Measurements from ENCODE around the gene RAE1. TPM values are rescaled to one million over a fixed set of nuclear protein-coding genes. Genes with fewer than 3 reads are reported as not detected.

RAE1 gene
- total RNA-seq, 2 donors from 2014 or later, result 21.7 to 49.9 TPM

DNA sequence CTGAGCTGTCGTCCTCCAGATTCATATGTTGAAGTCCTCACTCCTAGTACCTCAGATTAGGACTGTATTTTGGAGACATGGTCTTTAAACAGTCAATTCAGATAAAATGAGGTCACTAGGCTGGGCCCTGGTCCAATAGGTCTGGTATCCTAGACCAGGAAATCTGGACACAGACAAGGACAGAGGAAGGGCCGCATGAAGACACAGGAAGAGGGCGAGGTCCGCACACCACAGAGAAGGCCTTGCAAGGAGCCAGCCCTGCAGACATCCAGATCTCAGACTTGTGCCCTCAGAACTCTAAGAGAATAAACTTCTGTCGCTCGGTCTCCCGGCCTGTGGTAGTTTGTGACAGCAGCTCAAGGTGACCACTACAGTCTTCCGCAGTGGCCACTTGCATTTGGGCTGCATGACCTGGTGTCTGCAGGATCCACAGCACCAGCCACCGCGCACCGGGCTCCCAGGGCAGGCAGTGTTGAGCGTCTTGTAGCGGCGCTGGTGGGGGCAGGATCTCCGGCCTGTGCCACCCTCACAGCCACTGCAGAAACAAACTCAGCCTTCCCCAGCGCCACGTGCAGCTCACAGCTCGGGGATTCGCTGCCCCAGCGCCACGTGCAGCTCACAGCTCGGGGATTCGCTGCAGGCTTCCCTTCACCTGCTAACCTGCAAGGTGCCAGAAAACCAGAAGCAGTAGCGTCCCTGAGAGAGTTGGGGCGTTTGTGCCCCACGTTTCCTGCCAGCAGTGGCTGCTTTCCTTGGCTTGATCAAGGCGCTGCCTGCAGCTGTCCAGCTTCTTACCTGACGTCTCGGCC, 34.1 kb downstream of the RAE1 start:
- no peaks in the 10 kb centered on the region for H3K36me3 ChIP-seq
- H3K9me3 ChIP-seq, result no peaks in the 10 kb centered on the region
- no peak overlapping the region for H3K27ac ChIP-seq
- H3K4me3 ChIP-seq, result no peak overlapping the region
- intact Hi-C loops (cut with DNase I), result loop anchor here (5.0 kb wide), 1 partner anchor 207 kb away; no protein-coding TSS in a partner anchor
- no peak for DNase-seq (ENCODE audit: low spot score)
- H3K27me3 ChIP-seq (replicated peaks; ENCODE audit: insufficient read depth), result no peaks in the 10 kb centered on the region
- H3K4me1 ChIP-seq (replicated peaks), result no peaks in the 10 kb centered on the region
- TF ChIP-seq, protein P1, sequence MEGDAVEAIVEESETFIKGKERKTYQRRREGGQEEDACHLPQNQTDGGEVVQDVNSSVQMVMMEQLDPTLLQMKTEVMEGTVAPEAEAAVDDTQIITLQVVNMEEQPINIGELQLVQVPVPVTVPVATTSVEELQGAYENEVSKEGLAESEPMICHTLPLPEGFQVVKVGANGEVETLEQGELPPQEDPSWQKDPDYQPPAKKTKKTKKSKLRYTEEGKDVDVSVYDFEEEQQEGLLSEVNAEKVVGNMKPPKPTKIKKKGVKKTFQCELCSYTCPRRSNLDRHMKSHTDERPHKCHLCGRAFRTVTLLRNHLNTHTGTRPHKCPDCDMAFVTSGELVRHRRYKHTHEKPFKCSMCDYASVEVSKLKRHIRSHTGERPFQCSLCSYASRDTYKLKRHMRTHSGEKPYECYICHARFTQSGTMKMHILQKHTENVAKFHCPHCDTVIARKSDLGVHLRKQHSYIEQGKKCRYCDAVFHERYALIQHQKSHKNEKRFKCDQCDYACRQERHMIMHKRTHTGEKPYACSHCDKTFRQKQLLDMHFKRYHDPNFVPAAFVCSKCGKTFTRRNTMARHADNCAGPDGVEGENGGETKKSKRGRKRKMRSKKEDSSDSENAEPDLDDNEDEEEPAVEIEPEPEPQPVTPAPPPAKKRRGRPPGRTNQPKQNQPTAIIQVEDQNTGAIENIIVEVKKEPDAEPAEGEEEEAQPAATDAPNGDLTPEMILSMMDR (IDR thresholded peaks at IDR 0.05), result no peak
- no peak for TF ChIP-seq POLR2A (IDR thresholded peaks at IDR 0.05)
- TF ChIP-seq POLR2AphosphoS5 (IDR thresholded peaks at IDR 0.05), result no peak
- 83% methylated on average over 24 of the region's 29 CpGs for WGBS

DNA sequence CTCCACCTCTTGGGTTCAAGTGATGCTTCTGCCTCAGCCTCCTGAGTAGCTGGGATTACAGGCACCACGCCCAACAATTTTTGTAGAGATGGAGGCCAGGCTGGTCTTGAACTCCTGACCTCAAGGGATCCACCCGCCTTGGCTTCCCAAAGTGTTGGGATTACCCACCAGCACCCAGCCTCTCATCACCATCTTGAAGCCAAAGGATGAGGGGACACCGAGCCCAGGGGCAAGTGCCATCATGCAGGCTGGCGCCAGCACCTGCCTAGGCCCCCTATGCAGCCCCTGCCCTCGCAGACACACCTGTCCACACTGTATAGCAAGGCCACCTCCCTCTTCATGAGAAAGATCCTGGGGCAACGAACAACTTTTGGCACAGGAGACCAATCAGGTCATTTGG, 34.9 kb downstream of the RAE1 start:
- Histone ChIP-seq H3K4me1 (replicated peaks) (no peaks in the 10 kb centered on the region), H3K9me3 (no peaks in the 10 kb centered on the region), H3K36me3 (no peaks in the 10 kb centered on the region), H3K27me3 (replicated peaks; ENCODE audit: insufficient read depth) (no peaks in the 10 kb centered on the region), H3K27ac (no peak overlapping the region), H3K4me3 (no peak overlapping the region)
- intact Hi-C loops (cut with DNase I), result no loop called here
- TF ChIP-seq, protein P1 (IDR thresholded peaks at IDR 0.05), result no peak
- TF ChIP-seq POLR2A (IDR thresholded peaks at IDR 0.05) (no peak), POLR2AphosphoS5 (IDR thresholded peaks at IDR 0.05) (no peak)
- no peak for DNase-seq (ENCODE audit: low spot score)
- whole genome bisulfite sequencing, result 94% methylated on average over 6 of the region's 6 CpGs

DNA sequence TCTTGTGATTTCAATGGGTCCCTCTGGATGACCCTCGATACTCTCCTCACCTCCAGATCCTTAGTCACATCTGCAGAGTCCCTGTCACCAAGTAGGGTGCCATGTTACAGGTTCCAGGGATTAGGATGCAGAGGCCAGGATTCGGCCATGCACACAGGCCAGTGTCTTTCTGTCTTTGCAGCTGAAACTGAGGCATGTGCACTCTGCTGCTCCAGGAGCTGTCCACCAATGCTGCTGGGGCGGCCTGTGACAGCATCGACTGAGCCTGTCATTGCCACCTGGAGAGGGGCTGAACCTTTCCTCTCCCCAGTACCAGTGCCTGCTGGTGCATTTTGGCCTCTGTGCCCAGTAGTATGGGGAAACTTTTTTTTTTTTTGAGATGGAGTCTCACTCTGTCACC, 35.7 kb downstream of the RAE1 start:
- Histone ChIP-seq H3K4me1 (replicated peaks) (no peaks in the 10 kb centered on the region), H3K27me3 (replicated peaks; ENCODE audit: insufficient read depth) (no peaks in the 10 kb centered on the region), H3K27ac (no peak overlapping the region), H3K9me3 (no peaks in the 10 kb centered on the region), H3K36me3 (no peaks in the 10 kb centered on the region), H3K4me3 (no peak overlapping the region)
- DNase-seq (ENCODE audit: low spot score), result no peak
- intact Hi-C loops (cut with DNase I), result no loop called here
- 97% methylated on average over 4 of the region's 4 CpGs for WGBS
- TF ChIP-seq, protein P1 (IDR thresholded peaks at IDR 0.05), result no peak
- TF ChIP-seq POLR2A (IDR thresholded peaks at IDR 0.05) (no peak), POLR2AphosphoS5 (IDR thresholded peaks at IDR 0.05) (no peak)

DNA sequence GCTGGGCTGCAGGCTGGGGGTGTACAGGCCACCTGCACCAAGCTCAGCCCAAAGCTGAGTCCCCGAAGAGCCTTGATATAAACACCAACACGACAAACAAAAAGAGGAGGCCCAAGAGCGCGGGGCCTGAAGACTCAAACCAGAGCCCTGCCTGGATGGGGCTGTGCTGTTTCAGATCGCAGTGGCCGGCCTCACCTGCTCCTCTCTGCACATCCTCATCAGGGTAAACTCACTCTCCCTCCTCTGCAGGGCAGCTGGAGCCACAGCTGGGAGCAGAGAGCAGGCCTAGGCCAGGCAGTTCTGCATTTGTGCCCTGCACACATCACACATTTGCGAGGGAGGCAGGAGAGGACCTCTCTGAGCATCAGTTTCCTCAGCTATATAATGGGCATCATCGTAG, 36.4 kb downstream of the RAE1 start:
- Histone ChIP-seq H3K9me3 (no peaks in the 10 kb centered on the region), H3K27ac (no peak overlapping the region), H3K27me3 (replicated peaks; ENCODE audit: insufficient read depth) (no peaks in the 10 kb centered on the region), H3K36me3 (no peaks in the 10 kb centered on the region), H3K4me3 (no peak overlapping the region), H3K4me1 (replicated peaks) (no peaks in the 10 kb centered on the region)
- no peak for DNase-seq (ENCODE audit: low spot score)
- TF ChIP-seq POLR2AphosphoS5 (IDR thresholded peaks at IDR 0.05), result no peak
- TF ChIP-seq POLR2A (IDR thresholded peaks at IDR 0.05), result no peak
- intact Hi-C loops (cut with DNase I), result no loop called here
- WGBS, result 90% methylated on average over 8 of the region's 8 CpGs

DNA sequence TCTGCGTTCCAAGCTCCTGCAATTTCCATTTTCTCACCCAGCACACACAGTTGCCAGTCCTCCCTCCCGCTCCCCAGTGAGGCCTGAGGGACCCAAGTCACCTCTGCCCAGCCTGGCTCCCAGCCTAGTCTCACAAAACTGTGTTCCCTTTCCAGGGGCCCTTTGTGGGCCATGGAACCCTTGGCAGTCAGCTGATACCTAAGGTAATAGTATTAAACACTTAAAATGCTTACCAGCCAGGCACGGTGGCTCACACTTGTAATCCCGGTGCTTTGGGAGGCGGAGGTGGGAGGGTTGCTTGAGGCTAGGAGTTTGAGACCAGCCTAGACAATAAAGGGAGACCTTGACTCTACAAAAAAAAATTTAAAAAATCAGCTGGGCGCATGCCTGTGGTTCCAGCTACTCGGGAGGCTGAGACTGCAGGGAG, 36.9 kb downstream of the RAE1 start:
- intact Hi-C loops (cut with DNase I), result no loop called here
- Histone ChIP-seq H3K9me3 (no peaks in the 10 kb centered on the region), H3K4me1 (replicated peaks) (peaks cover under 1% of the 10 kb centered on the region), H3K36me3 (no peaks in the 10 kb centered on the region), H3K27me3 (replicated peaks; ENCODE audit: insufficient read depth) (no peaks in the 10 kb centered on the region), H3K4me3 (no peak overlapping the region), H3K27ac (no peak overlapping the region)
- DNase-seq (ENCODE audit: low spot score), result no peak
- no peak for TF ChIP-seq POLR2AphosphoS5 (IDR thresholded peaks at IDR 0.05)
- no peak for TF ChIP-seq POLR2A (IDR thresholded peaks at IDR 0.05)
- TF ChIP-seq, protein P1 (IDR thresholded peaks at IDR 0.05), result no peak
- 85% methylated on average over 7 of the region's 7 CpGs for WGBS

Measured in prostate gland (tissue), 2 donors.